IPS-15b (cell line): Measurements from ENCODE around the gene MOB3B.

Experiments used
- H3K27me3 ChIP-seq: one replicate; pipeline ENCODE4 v1.6.1; 2013; ENCODE audit warnings: low read length; ENCODE audit not compliant: control insufficient read depth, insufficient read depth
- H3K36me3 ChIP-seq: one replicate; pipeline ENCODE4 v1.6.1; 2013; ENCODE audit warnings: low read length; ENCODE audit not compliant: control insufficient read depth, insufficient read depth
- H3K4me1 ChIP-seq: one replicate; pipeline ENCODE4 v1.6.1; 2013; ENCODE audit warnings: mild to moderate bottlenecking, low read length; ENCODE audit not compliant: control insufficient read depth, insufficient read depth
- H3K4me3 ChIP-seq: one replicate; pipeline ENCODE4 v1.5.1; 2013; ENCODE audit warnings: low read depth, low read length
- H3K9ac ChIP-seq: one replicate; pipeline ENCODE4 v1.6.1; 2013; ENCODE audit warnings: low read depth, mild to moderate bottlenecking, low read length
- H3K9me3 ChIP-seq: one replicate; pipeline ENCODE4 v1.6.1; 2013; ENCODE audit warnings: mild to moderate bottlenecking, low read length; ENCODE audit not compliant: control insufficient read depth, insufficient read depth

Gene MOB3B

GRCh38 chr9:27391040-27391895, 138.3 kb downstream of the MOB3B start:
- no peak overlapping the region for H3K9ac ChIP-seq
- H3K4me1 ChIP-seq = peaks cover 9% of the 10 kb centered on the region
- no peaks in the 10 kb centered on the region for H3K27me3 ChIP-seq
- no peaks in the 10 kb centered on the region for H3K9me3 ChIP-seq
- no peaks in the 10 kb centered on the region for H3K36me3 ChIP-seq
- H3K4me3 ChIP-seq = no peak overlapping the region

GRCh38 chr9:27388150-27388549, 141.5 kb downstream of the MOB3B start:
- H3K36me3 ChIP-seq = no peaks in the 10 kb centered on the region
- H3K27me3 ChIP-seq = no peaks in the 10 kb centered on the region
- no peak overlapping the region for H3K9ac ChIP-seq
- peaks cover 4% of the 10 kb centered on the region for H3K4me1 ChIP-seq
- no peak overlapping the region for H3K4me3 ChIP-seq
- H3K9me3 ChIP-seq = no peaks in the 10 kb centered on the region

- H3K9ac ChIP-seq = no peak overlapping the region
- H3K4me1 ChIP-seq = peaks cover 4% of the 10 kb centered on the region
- no peaks in the 10 kb centered on the region for H3K27me3 ChIP-seq
- no peaks in the 10 kb centered on the region for H3K36me3 ChIP-seq
- no peaks in the 10 kb centered on the region for H3K9me3 ChIP-seq
- H3K4me3 ChIP-seq = no peak overlapping the region
These were observed 141.9 kb downstream of the MOB3B start for GRCh38 chr9:27387722-27388121.

- Histone ChIP-seq H3K27me3 (no peaks in the 10 kb centered on the region), H3K4me3 (no peak overlapping the region), H3K36me3 (no peaks in the 10 kb centered on the region), H3K4me1 (peaks cover 4% of the 10 kb centered on the region), H3K9me3 (no peaks in the 10 kb centered on the region), H3K9ac (no peak overlapping the region)
These were observed 143.0 kb downstream of the MOB3B start for GRCh38 chr9:27386571-27387091.

GRCh38 chr9:27385606-27386322, 143.8 kb downstream of the MOB3B start:
- H3K9ac ChIP-seq = no peak overlapping the region
- H3K27me3 ChIP-seq = no peaks in the 10 kb centered on the region
- H3K4me1 ChIP-seq = peaks cover 4% of the 10 kb centered on the region
- no peaks in the 10 kb centered on the region for H3K9me3 ChIP-seq
- no peaks in the 10 kb centered on the region for H3K36me3 ChIP-seq
- no peak overlapping the region for H3K4me3 ChIP-seq

GRCh38 chr9:27384262-27385014, 145.2 kb downstream of the MOB3B start:
- Histone ChIP-seq H3K36me3 (no peaks in the 10 kb centered on the region), H3K4me3 (no peak overlapping the region), H3K27me3 (no peaks in the 10 kb centered on the region), H3K4me1 (peaks cover 4% of the 10 kb centered on the region), H3K9me3 (no peaks in the 10 kb centered on the region), H3K9ac (no peak overlapping the region)

- H3K9ac ChIP-seq = no peak overlapping the region
- H3K4me3 ChIP-seq = no peak overlapping the region
- peaks cover 4% of the 10 kb centered on the region for H3K4me1 ChIP-seq
- H3K27me3 ChIP-seq = no peaks in the 10 kb centered on the region
- H3K9me3 ChIP-seq = no peaks in the 10 kb centered on the region
- no peaks in the 10 kb centered on the region for H3K36me3 ChIP-seq
These were observed 146.1 kb downstream of the MOB3B start for GRCh38 chr9:27383524-27383923.

GRCh38 chr9:27382975-27383374, 146.6 kb downstream of the MOB3B start:
- Histone ChIP-seq H3K9ac (no peak overlapping the region), H3K4me1 (peaks cover 4% of the 10 kb centered on the region), H3K4me3 (no peak overlapping the region), H3K9me3 (no peaks in the 10 kb centered on the region), H3K36me3 (no peaks in the 10 kb centered on the region), H3K27me3 (no peaks in the 10 kb centered on the region)

- Histone ChIP-seq H3K4me1 (peaks cover 6% of the 10 kb centered on the region), H3K27me3 (no peaks in the 10 kb centered on the region), H3K9ac (no peak overlapping the region)
These were observed 147.3 kb downstream of the MOB3B start for GRCh38 chr9:27382308-27382707.

GRCh38 chr9:27379311-27380251, 150.0 kb downstream of the MOB3B start:
- no peaks in the 10 kb centered on the region for H3K36me3 ChIP-seq
- H3K9me3 ChIP-seq = no peaks in the 10 kb centered on the region
- H3K9ac ChIP-seq = no peak overlapping the region
- H3K27me3 ChIP-seq = no peaks in the 10 kb centered on the region
- no peak overlapping the region for H3K4me3 ChIP-seq
- peaks cover 7% of the 10 kb centered on the region for H3K4me1 ChIP-seq

More at GRCh38 chr9:27382308-27382707, 147.3 kb downstream of the MOB3B start:
- no peak overlapping the region for H3K4me3 ChIP-seq
- no peaks in the 10 kb centered on the region for H3K36me3 ChIP-seq
- no peaks in the 10 kb centered on the region for H3K9me3 ChIP-seq
